ENCODE measurements around the gene GZMB.
"Not testable (repeated sequence)": the region's sequence is repeated elsewhere in the genome, so short reads cannot be mapped to it uniquely, and the experiment has no call there.

The GZMB gene, protein sequence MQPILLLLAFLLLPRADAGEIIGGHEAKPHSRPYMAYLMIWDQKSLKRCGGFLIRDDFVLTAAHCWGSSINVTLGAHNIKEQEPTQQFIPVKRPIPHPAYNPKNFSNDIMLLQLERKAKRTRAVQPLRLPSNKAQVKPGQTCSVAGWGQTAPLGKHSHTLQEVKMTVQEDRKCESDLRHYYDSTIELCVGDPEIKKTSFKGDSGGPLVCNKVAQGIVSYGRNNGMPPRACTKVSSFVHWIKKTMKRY

DNA sequence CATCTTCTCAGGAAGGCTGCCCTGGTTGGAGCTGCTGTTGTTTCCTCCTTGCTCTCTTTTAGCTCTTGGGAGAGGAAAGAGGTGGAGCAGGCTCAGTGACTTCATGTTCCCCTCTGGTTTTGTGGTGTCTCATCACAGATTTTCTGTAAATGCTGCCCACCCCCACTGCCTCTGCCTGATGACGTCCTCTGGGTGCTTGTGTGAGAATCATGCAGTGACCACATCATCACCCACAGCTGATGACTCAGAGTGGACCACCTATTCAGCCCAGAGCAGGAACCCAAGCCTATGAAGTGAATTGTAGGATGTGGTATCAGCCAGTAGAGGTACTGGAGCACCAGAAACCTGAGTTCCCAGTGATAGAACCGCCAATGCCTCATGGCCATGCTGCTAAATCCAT, at the start of gene GZMB:
GZMB (minus strand) TSS at position 33 of the 400 bp plus-strand sequence; CDS start at position 3, 30 bp downstream.
- no peak for DNase-seq

DNA sequence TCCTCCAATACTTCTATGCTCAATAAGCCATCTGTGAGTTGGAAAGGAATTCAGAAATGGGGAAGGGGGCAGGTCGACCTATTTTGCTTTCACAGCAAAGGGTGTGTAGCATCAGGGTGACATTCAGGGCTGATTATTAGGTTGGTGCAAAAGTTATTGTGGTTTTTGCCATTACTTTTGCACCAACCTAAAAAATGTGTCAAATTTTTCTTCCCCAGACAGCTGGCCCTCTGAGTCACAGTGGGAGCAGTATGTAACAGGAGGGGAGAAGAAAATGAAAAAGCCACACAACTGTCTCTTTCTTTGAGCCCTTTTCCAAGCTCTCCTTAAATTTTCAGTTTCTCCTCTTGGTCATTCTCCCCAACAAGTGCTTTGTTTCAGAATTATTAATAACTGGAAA, 47.1 kb upstream of the GZMB start:
- no peak for DNase-seq

DNA sequence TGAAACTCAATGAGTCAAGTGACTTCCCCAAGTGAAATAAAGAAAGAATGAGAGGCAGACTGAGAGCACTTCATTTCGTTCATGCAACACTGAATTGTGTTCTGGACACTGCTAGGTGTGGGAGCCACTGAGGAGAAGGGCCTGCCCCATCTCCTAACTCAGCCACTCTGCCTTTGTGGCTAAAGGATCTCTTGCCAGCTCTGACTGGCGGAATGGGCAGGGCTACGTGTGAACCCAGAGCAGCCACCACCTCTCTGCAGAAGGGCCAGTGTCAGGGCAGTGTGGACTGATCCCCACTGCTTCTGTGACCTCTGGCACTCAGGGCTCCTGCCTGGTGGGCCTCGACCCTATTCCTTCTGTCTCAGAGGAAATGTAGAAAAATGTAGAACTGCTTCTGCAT, 46.5 kb upstream of the GZMB start:
- no peak for DNase-seq

DNA sequence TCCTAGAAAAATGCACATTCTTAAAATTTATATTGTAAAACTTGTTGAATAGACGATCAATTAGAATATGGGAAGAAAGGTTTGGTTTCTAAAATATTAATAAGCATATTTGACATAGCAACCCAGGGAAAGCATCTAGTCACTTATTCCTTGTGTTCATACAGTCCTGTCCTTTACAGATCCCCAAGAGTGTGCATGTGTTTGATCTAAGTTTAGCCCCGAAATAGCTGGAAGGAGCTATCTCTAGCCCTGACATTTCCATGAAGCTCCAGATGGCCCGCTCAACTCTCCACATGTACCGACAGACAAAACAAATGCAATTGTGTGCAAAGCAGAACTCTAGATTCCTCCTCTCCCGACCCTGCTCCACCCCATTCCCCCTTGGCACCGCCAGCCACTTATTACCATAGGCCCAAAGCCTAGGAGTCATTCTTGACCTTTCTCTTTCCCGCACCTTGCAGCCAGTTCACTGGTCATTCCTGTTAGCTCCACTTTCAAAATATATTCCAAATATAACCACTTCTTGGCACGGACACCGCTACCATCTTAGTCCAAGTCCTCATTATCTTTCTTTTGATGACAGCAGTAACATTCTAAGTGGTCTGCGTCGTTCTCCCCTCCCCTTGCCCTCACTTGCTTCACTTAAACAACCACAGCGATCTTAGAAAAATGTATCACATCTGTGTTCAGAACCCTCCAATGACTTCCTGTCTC, 45.4 kb upstream of the GZMB start:
- DNase-seq: no peak

DNA sequence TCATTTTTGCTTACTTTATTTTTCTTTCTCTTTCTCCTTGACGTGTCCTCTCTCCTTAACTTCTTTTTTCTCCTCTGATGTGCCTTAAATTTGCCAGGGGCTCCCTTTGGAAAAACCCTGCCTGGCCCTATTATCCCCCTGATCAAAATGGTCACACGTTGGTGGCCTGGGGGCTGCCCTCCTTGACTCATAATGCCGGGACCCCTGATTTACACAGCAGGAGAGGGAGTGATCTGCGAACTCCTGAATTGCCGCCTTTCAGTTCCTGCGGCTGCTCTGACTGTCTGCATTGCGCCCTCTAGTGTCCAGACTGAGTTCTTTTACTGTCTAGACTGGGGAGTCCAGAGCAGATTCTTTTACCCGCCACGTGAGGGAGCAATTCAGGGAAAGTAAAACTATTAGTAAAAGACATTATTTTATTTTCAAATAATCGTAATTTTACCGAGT, 44.8 kb upstream of the GZMB start:
- peak; percentile 83 for DNase-seq

DNA sequence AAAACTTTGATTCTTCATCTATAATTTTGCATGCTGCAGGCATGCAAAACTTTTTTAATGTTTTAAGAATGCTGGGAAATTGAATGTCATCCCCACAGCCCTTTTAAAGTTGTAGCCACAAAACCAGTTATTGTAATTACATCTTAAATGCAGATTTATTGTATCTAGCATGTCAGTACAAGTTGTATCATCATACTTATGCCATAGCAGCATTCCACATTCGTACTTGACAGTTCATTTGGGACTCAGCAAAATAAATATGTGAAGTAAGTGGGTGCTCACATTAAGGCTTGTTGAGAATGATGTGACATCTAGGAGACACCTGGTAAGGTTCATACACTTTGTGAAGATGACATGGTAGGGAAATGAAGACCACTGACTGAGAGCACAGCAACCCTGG, 44.0 kb upstream of the GZMB start:
- no peak for DNase-seq

DNA sequence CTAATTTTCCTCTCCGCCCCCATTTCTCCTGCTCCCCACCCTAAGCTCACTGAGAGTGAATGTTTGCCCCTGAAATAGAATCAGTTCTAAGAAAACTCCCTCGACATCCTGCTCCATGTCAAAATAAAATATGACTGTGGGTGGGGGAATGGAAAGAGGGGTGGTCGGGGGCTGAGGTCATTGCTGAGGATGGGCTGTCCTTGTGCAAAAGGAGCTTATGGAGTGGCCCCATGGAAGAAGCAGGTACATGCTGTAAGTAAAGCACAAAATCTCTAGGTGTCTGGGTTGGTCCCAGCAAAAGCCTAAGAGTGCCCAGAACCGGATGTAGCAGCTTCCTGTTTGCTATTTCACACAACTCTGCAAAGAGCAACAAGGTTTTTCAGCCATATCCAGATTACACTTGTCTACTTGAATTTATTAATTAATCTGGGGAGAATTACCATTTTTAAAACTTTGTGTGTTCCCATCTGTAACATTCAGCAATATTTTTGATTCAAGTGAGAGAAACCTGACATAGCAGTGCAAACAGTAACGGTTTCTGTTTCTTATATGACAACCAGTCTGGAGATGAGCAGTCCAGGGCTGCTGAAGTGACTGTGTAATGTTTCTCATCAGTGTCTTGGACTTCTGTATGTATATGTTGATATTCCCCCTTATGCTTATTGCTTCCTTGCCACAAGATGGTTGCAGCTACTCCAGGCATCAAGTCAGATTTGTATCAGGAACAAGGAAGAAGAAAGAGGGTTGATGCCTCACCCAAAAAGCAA, 40.4 kb upstream of the GZMB start:
- DNase-seq: no peak

DNA sequence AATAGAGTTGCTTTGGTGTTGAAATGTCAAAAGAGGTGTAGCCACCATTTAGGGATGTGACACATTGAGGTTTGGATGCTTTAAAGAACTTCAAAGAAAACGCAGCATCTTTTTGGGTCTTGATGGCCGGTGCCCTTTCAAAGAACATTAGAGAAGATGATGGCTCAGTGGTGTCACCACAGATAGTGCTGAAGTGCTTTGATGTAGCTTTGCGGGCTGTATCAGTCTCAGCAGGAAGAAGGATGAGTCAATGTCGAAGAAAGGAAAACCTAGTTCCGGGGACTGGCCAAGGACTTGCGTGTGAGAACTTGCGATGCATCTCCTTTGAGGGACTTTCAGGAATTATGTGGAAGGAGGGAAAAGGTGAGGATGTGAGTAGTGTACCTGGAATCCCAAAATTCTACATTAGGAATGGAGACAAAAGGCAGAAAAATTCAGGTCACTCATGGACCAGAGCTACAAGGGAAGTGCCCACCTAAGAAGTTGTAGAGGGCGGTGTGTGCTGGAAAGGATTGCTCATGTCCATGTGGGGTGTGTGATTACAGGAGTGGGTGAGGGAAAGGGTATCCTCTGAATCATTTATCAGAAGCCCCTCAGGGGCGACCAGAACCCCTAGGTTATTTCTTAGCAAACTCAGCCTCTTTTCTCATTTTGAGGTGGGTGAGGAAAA, 39.7 kb upstream of the GZMB start:
- no peak for DNase-seq

DNA sequence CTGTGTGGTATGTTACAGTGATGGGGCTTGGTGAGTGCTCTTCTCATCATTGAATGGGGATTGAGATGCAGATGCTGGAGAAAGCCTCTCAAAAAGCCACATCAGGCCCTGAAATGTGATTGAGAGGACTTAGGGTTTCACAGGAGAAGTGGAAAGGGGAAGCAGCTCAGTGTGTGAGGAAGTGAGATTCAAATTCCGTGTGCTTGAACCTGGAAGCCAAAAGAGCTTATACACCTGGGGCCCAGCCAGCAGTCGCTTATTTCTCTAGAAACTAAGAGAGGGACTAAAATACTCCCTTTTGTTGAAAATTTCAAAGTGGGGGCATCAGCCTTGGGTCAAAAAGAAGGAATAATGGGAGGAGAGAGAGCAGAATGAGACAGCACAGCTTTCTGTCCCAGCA, 39.1 kb upstream of the GZMB start:
- DNase-seq: peak; percentile 20

DNA sequence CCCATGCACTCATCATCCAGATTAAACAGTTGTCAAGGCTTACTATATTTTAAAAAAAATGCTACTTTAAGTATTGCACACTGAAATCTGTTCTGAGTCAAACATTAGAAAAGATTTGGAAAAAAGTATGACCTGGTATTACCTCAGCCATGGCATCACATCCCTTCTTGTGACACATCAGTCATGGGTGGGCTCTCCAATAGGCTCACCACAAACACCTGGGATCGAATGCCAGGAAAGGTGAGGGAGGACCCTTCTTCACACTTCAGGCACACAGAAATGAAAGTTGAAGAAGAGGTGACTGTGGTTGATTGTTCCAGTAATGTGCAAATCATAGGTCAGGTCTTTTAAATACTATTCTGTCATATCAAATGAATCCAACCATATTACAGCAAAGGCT, 36.6 kb upstream of the GZMB start:
- no peak for DNase-seq

DNA sequence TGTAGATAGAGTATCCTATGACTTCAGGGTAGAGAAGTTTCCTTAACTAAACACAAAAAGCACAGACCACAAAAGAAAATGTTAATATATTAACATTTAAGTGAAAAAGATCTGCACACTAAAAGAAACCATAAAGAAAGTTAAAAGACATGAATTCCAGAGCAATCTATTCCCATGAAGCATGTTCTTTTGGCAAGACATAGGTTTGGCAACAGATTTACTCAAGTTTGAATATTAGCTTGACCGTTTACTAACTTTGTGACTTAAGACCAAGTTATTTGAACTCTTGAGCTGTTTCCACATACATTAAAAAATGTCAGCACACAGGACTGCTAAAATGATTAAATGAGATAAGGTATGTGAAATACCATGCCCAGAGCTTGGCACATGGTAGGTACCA, 35.7 kb upstream of the GZMB start:
- DNase-seq: no peak

DNA sequence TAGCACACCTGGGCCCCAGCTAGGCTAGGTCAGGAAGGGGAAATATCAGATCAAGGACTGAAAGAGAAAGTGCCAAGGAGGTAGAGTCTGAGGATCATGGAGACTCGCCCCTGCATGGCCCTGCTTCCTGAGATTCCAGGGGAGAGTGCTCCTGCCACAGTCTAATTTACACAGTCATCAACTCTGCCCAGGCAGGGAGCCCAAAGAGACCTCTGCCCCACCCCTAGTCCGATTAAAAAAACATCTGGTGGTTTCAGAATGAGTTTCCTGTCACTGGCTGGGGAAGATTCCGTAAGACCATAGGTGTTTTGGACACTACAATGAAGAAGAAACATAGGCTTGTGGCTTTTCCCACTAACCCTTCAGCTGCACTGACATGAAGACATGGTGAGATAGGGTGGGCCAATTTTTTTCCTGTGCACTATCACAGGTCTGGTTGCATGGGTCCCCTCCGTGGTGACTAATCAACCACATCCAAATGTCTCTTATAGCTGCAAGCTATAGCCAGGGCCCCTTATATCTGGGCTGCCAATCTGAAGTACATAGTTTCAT, 31.5 kb upstream of the GZMB start:
- DNase-seq: no peak

DNA sequence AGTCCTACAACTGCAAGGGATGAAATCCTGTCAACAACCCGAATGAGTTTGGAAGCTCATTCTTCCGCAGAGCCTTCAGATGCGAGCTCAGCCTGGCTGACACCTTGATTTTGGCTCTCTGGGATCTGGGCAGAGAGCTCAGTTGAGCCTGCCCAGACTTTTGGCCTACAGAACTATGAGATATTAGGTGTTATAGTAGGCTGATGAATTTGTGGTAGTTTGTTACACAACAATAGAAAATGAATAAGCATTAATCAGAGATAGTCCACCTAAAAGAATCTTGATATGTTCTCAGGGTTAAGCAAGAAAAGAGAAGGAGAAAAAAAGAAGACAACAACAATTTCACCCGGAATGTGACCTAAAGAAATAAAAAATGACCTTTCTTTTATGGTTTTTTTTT, 30.4 kb upstream of the GZMB start:
- no peak for DNase-seq

DNA sequence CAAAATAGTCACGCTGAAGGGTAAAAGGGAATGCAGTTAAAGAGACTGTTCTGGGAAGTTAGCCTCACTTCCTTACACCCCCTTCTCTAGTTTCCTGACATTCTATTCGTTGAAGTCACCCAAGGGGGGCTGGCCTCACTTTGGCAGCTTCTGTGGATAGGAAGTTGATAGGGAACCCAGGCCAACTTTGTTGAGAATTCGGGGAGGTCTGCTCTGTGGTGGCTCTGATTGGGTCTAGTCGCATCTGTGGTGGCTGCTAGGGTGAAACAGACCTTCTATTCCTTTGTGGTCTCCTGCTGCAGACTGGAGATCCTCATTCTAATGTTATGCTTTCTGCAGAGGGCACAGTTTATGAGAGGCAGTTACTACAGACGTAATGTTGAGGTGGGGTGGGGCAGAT, 28.8 kb upstream of the GZMB start:
- no peak for DNase-seq

DNA sequence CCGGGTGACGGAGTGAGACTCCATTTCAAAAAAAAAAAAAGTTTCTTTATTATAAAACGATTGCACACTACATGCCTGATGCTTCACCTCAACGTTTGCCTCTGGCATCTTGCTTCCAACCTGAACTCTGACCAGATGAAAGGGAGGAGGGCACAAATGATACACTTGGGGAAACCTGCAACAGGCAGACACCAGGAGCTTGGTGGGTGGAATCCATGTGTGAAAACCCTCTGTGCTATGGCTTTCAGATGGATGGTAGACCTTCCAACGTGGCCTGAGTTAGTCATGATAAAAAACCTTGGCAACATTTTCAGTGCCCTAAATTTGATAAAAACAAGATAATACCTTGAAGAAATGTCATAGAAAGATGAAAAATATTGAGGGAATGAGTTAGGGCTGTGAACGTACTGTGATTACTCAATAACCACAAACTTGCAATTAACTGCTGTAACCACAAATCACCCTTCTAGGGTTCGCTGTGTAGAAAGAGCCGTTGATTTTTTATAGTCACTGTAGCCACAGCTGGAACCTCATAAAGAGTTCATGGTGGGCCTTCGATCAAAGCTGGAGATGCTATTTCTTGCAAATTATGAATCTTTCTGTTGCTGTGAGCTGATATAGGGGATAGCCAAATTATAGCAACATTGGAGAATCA, 26.1 kb upstream of the GZMB start:
- no peak for DNase-seq

DNA sequence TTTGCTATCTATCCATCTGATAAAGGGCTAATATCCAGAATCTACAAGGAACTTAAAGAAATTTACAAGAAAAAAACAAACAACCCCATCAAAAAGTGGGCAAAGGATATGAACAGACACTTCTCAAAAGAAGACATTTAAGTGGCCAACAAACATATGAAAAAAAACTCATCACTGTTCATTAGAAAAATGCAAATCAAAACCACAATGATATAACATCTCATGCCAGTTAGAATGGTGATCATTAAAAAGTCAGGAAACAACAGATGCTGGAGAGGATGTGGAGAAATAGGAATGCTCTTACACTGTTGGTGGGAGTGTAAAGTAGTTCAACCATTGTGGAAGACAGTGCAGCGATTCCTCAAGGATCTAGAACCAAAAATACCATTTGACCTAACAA, 14.4 kb upstream of the GZMB start:
- not testable (repeated sequence) for DNase-seq

DNA sequence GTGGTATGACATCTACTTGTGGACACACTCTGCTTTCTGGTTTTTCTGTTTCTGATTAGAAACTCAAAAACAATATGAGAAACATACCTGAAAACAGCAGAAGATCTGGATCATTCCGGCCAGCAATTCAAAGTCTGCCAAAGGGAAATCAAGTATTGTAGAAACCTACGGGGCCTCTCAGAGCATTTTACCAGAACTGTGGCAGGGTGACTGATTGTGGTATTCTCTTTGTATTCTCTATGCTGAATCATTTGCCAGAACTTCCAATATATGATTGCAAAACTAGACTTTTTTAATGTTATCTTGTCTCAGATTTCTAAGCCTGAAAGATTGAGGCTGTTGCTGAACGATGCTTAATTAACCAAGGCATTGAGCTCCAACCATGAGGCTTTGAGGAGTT, 5.9 kb upstream of the GZMB start:
- DNase-seq: no peak

DNA sequence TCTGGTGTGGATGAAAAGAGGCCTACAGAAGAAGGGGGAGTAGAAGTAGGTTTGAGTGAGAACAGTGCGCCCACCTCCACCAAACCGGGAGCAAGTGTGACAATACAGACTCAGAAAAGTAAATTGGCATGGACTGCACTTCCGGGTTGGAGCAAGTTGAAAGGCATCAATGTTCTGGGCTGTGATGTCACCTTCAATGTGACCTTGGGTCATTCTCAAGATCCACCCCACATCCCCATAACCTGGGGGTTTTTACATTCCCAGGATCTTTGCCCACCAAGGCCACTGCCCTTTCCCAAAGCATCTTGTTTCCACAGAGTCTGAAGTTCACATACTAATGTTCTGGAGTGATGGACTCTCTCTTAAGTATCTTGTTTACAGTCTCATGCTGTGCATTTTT, 5.3 kb upstream of the GZMB start:
- no peak for DNase-seq

DNA sequence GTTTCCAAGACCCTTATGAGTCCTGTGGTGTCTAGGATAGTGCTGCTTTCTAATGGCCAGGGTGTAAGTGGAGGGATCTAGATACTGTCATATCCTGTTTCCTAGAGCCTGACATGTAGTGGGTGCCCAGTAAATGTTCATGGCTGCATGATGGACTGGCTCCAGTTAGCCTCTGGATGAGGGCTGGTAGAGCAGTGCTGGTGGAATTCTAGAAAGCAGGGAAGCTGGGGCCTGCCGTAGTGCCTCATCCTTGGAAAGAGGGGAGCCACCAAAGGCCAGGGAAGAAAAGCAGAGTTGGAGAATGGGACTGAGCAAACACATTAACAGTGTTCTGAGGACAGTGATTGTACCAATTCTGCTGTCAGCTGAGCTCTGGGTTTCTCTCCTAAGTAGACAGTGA, 637 bp downstream of the GZMB start:
- no peak for DNase-seq

DNA sequence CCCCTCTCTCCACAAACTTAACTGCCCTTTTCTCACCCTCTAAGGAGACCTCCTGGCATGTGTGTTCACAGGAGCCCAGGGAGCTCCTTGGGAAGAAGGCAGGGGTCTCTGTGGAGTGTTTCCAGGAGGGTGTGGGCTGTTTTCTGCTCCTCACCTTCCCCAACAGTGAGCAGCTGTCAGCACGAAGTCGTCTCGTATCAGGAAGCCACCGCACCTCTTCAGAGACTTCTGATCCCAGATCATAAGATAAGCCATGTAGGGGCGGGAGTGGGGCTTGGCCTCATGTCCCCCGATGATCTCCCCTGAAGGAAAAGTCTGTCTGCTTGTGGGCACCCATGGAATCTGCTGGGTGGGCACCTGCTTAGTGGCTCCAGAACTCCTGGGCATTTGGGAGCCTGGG, 1.2 kb downstream of the GZMB start:
- DNase-seq: no peak

DNA sequence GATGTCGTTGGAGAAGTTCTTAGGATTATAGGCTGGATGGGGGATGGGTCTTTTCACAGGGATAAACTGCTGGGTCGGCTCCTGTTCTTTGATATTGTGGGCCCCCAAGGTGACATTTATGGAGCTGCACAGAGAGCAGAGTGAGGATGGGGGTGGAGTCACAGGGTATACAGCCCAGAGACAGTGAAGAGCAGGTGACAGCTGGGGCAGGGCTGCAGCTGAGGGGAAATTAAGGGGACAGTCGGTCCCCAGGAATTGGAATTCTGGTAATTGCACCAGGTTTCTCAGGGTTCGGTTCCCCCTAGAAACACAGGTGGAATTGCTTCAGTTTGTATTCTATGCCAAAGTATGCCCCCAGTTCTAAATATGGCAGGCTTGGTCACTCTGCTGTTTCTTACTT, 1.7 kb downstream of the GZMB start:
- no peak for DNase-seq

DNA sequence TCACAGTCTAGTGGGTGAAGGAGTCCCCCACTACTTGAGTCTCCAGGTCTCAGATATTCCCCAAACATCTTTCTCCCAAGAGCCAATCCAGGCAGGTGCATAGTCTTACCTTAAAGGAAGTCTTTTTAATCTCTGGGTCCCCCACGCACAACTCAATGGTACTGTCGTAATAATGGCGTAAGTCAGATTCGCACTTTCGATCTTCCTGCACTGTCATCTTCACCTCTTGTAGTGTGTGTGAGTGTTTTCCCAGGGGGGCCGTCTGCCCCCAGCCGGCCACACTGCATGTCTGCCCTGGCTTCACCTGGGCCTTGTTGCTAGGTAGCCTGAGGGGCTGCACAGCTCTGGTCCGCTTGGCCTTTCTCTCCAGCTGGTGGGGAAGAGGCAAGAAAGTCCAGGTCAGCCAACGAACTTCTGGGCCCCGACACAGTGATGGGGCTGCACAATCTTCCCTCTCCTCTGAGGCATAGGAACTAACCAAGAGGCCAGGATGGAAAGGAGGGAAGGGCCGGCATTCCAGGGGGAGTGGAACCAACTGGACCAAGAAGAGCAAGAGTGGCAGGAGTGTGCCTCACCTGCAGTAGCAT, 2.1 kb downstream of the GZMB start:
- DNase-seq: no peak
